Measurements from ENCODE around the gene TMEM150B. TPM values are rescaled to one million over a fixed set of nuclear protein-coding genes. Genes with fewer than 3 reads are reported as not detected.

TMEM150B gene
- total RNA-seq, 1 experiment from 2014 or later = not detected

- Histone ChIP-seq H3K9me3 (ENCODE audit: control insufficient read depth in 1 of 2, insufficient read depth in 1 of 2, low read depth in 1 of 2, low read length in 2 of 2) (no peaks in the 10 kb centered on the region), H3K36me3 (ENCODE audit: control insufficient read depth in 1 of 2, insufficient read depth in 2 of 2, low read length in 2 of 2) (peaks cover 0 to 4% of the 10 kb centered on the region in 2 experiments; a peak in 1 of 4 replicates), H3K4me3 (replicated peaks in 1 of 2; ENCODE audit: low read depth in 1 of 2, low read length in 2 of 2) (no peak overlapping the region), H3K4me1 (ENCODE audit: control insufficient read depth in 1 of 2, insufficient read depth in 2 of 2, low read length in 2 of 2) (no peaks in the 10 kb centered on the region), H3K9me2 (ENCODE audit: insufficient read depth) (no peaks in the 10 kb centered on the region), H3K27me3 (ENCODE audit: insufficient read depth, low read length) (no peaks in the 10 kb centered on the region), H2AFZ (ENCODE audit: low read depth, low read length, poor library complexity, severe bottlenecking) (no peak overlapping the region), H3K4me2 (ENCODE audit: low read length) (no peak overlapping the region), H3K9ac (ENCODE audit: low read length) (no peak overlapping the region), H3K27ac (ENCODE audit: low read depth, low read length) (no peak overlapping the region), H3K79me2 (ENCODE audit: insufficient read depth, low read length) (no peaks in the 10 kb centered on the region), H4K20me1 (ENCODE audit: insufficient read depth) (no peaks in the 10 kb centered on the region)
- intact Hi-C loops (cut with micrococcal nuclease) = no loop called here
- ChIA-PET POLR2A (no interaction called here), CTCF (no interaction called here), RAD21 (ENCODE audit: low non-redundant PET in 1 of 2, low total read pairs in 2 of 2, uncharacterized antibody in 2 of 2, unreplicated experiment in 2 of 2) (no interaction called here)
- ATAC-seq (no peak), DNase-seq (ENCODE audit: low read depth, low spot score) (no peak)
- no TSS peak for BruUV-seq (replicated peaks)
- TF ChIP-seq, protein P1, sequence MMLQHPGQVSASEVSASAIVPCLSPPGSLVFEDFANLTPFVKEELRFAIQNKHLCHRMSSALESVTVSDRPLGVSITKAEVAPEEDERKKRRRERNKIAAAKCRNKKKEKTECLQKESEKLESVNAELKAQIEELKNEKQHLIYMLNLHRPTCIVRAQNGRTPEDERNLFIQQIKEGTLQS (IDR thresholded peaks at IDR 0.05) = no peak
- TF ChIP-seq EZH2phosphoT487 (IDR thresholded peaks at IDR 0.05; ENCODE audit: borderline replicate concordance) (no peak), EGR1 (IDR thresholded peaks at IDR 0.05; ENCODE audit: low read depth) (no peak), POLR2A (IDR thresholded peaks at IDR 0.05; ENCODE audit: borderline replicate concordance, extremely low read depth, insufficient read depth, insufficient read length) (no peak), POLR2AphosphoS5 (IDR thresholded peaks at IDR 0.05; ENCODE audit: low read depth, low read length) (no peak), ELF1 (IDR thresholded peaks at IDR 0.05; ENCODE audit: borderline replicate concordance, low read depth) (no peak), SIN3A (IDR thresholded peaks at IDR 0.05; ENCODE audit: low read depth) (no peak), TCF7L2 (IDR thresholded peaks at IDR 0.05; ENCODE audit: borderline replicate concordance, extremely low read depth, insufficient read depth, insufficient read length) (no peak), FOSL1 (IDR thresholded peaks at IDR 0.05; ENCODE audit: low read depth) (no peak)
- TF ChIP-seq, protein P2, sequence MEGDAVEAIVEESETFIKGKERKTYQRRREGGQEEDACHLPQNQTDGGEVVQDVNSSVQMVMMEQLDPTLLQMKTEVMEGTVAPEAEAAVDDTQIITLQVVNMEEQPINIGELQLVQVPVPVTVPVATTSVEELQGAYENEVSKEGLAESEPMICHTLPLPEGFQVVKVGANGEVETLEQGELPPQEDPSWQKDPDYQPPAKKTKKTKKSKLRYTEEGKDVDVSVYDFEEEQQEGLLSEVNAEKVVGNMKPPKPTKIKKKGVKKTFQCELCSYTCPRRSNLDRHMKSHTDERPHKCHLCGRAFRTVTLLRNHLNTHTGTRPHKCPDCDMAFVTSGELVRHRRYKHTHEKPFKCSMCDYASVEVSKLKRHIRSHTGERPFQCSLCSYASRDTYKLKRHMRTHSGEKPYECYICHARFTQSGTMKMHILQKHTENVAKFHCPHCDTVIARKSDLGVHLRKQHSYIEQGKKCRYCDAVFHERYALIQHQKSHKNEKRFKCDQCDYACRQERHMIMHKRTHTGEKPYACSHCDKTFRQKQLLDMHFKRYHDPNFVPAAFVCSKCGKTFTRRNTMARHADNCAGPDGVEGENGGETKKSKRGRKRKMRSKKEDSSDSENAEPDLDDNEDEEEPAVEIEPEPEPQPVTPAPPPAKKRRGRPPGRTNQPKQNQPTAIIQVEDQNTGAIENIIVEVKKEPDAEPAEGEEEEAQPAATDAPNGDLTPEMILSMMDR (IDR thresholded peaks at IDR 0.05 in 2 of 3, conservative IDR thresholded peaks at IDR 0.05 in 1 of 3; ENCODE audit: borderline replicate concordance in 1 of 3, insufficient read depth in 1 of 3, low read depth in 2 of 3, low read length in 2 of 3) = no peak
Observed at GRCh38 chr19:55266840-55267239, 58.3 kb downstream of the TMEM150B start.

Measured in HCT116 (cell line).